Measurements from ENCODE around the gene PRR5L.

Gene PRR5L

GRCh38 chr11:36492724-36493304, 196.7 kb downstream of the PRR5L start:
- Histone ChIP-seq H3K36me3 (ENCODE audit: control insufficient read depth in 4 of 4, insufficient read depth in 4 of 4, low read length in 3 of 4) (peaks cover 29 to 66% (median 50%) of the 10 kb centered on the region in 4 experiments), H3K27me3 (replicated peaks in 2 of 5; ENCODE audit: control insufficient read depth in 4 of 5, insufficient read depth in 5 of 5, low read length in 4 of 5) (no peaks in the 10 kb centered on the region), H3K4me3 (ENCODE audit: control insufficient read depth in 1 of 7, extremely low read depth in 1 of 7, insufficient read depth in 4 of 7, low read depth in 2 of 7, low read length in 6 of 7) (no peak overlapping the region), H3K27ac (ENCODE audit: insufficient read depth in 1 of 2, low read depth in 1 of 2, low read length in 2 of 2, poor library complexity in 1 of 2, severe bottlenecking in 2 of 2) (no peak overlapping the region), H3K4me1 (ENCODE audit: control extremely low read depth in 1 of 4, control insufficient read depth in 4 of 4, insufficient read depth in 4 of 4, low read length in 3 of 4) (peaks cover 1 to 15% (median 9%) of the 10 kb centered on the region in 4 experiments), H3K9me3 (ENCODE audit: control extremely low read depth in 1 of 5, control insufficient read depth in 4 of 5, insufficient read depth in 2 of 5, low read depth in 1 of 5, low read length in 4 of 5) (no peaks in the 10 kb centered on the region)
- POLR2A ChIA-PET: no interaction called here
- CTCF ChIA-PET: interaction anchor here (0.6 to 5.3 kb wide), 29 partner anchors 8 to 226 kb away, joined by 3 to 53 read pairs (median 5); partner anchors contain the start of genes COMMD9 and PRR5L
- DNase-seq: peak; percentile 73 to 87 (median 80)

- Histone ChIP-seq H3K4me1 (ENCODE audit: control extremely low read depth in 1 of 4, control insufficient read depth in 4 of 4, insufficient read depth in 4 of 4, low read length in 3 of 4) (peaks cover 0 to 13% (median 4%) of the 10 kb centered on the region in 4 experiments), H3K9me3 (ENCODE audit: control extremely low read depth in 1 of 5, control insufficient read depth in 4 of 5, insufficient read depth in 2 of 5, low read depth in 1 of 5, low read length in 4 of 5) (no peaks in the 10 kb centered on the region), H3K27me3 (replicated peaks in 2 of 5; ENCODE audit: control insufficient read depth in 4 of 5, insufficient read depth in 5 of 5, low read length in 4 of 5) (no peaks in the 10 kb centered on the region), H3K27ac (ENCODE audit: insufficient read depth in 1 of 2, low read depth in 1 of 2, low read length in 2 of 2, poor library complexity in 1 of 2, severe bottlenecking in 2 of 2) (no peak overlapping the region), H3K36me3 (ENCODE audit: control insufficient read depth in 4 of 4, insufficient read depth in 4 of 4, low read length in 3 of 4) (peaks cover 29 to 71% (median 52%) of the 10 kb centered on the region in 4 experiments), H3K4me3 (ENCODE audit: control insufficient read depth in 1 of 7, extremely low read depth in 1 of 7, insufficient read depth in 4 of 7, low read depth in 2 of 7, low read length in 6 of 7) (no peak overlapping the region)
- no peak for DNase-seq
- POLR2A ChIA-PET: no interaction called here
- CTCF ChIA-PET: interaction anchor here (0.6 to 5.3 kb wide), 30 partner anchors 8 to 227 kb away, joined by 3 to 53 read pairs (median 5); partner anchors contain the start of genes COMMD9 and PRR5L
These were observed 197.2 kb downstream of the PRR5L start for GRCh38 chr11:36493332-36493731.

- Histone ChIP-seq H3K4me3 (ENCODE audit: control insufficient read depth in 1 of 7, extremely low read depth in 1 of 7, insufficient read depth in 4 of 7, low read depth in 2 of 7, low read length in 6 of 7) (no peak overlapping the region), H3K4me1 (ENCODE audit: control extremely low read depth in 1 of 4, control insufficient read depth in 4 of 4, insufficient read depth in 4 of 4, low read length in 3 of 4) (peaks cover 0 to 38% (median 11%) of the 10 kb centered on the region in 4 experiments), H3K27ac (ENCODE audit: insufficient read depth in 1 of 2, low read depth in 1 of 2, low read length in 2 of 2, poor library complexity in 1 of 2, severe bottlenecking in 2 of 2) (no peak overlapping the region), H3K27me3 (replicated peaks in 2 of 5; ENCODE audit: control insufficient read depth in 4 of 5, insufficient read depth in 5 of 5, low read length in 4 of 5) (no peaks in the 10 kb centered on the region), H3K36me3 (ENCODE audit: control insufficient read depth in 4 of 4, insufficient read depth in 4 of 4, low read length in 3 of 4) (peaks cover 11 to 49% (median 26%) of the 10 kb centered on the region in 4 experiments), H3K9me3 (ENCODE audit: control extremely low read depth in 1 of 5, control insufficient read depth in 4 of 5, insufficient read depth in 2 of 5, low read depth in 1 of 5, low read length in 4 of 5) (no peaks in the 10 kb centered on the region)
- ChIA-PET CTCF (interaction anchor here (0.7 to 2.3 kb wide), 7 partner anchors 10 to 207 kb away, joined by 3 to 18 read pairs (median 3); partner anchors contain the start of gene TRAF6), POLR2A (no interaction called here)
- no peak for DNase-seq
- no CpG with 5 or more reads among the region's 1 CpG for WGBS (ENCODE audit: insufficient coverage)
These were observed 202.6 kb downstream of the PRR5L start for GRCh38 chr11:36498721-36499120.

GRCh38 chr11:36499315-36499714, 203.2 kb downstream of the PRR5L start:
- Histone ChIP-seq H3K36me3 (ENCODE audit: control insufficient read depth in 4 of 4, insufficient read depth in 4 of 4, low read length in 3 of 4) (peaks cover 11 to 45% (median 22%) of the 10 kb centered on the region in 4 experiments), H3K4me1 (ENCODE audit: control extremely low read depth in 1 of 4, control insufficient read depth in 4 of 4, insufficient read depth in 4 of 4, low read length in 3 of 4) (peaks cover 0 to 38% (median 11%) of the 10 kb centered on the region in 4 experiments), H3K9me3 (ENCODE audit: control extremely low read depth in 1 of 5, control insufficient read depth in 4 of 5, insufficient read depth in 2 of 5, low read depth in 1 of 5, low read length in 4 of 5) (no peaks in the 10 kb centered on the region), H3K27ac (ENCODE audit: insufficient read depth in 1 of 2, low read depth in 1 of 2, low read length in 2 of 2, poor library complexity in 1 of 2, severe bottlenecking in 2 of 2) (peak overlapping the region in 1 of 2 experiments; percentile 46), H3K4me3 (ENCODE audit: control insufficient read depth in 1 of 7, extremely low read depth in 1 of 7, insufficient read depth in 4 of 7, low read depth in 2 of 7, low read length in 6 of 7) (no peak overlapping the region), H3K27me3 (replicated peaks in 2 of 5; ENCODE audit: control insufficient read depth in 4 of 5, insufficient read depth in 5 of 5, low read length in 4 of 5) (no peaks in the 10 kb centered on the region)
- ChIA-PET POLR2A (no interaction called here), CTCF (interaction anchor here (0.6 to 2.3 kb wide), 7 partner anchors 7 to 208 kb away, joined by 3 to 18 read pairs (median 3); partner anchors contain the start of gene TRAF6)
- WGBS (ENCODE audit: insufficient coverage): no CpG with 5 or more reads among the region's 4 CpGs
- DNase-seq: peak in 2 of 3 donors; percentile 64 to 72

- peaks cover 0 to 38% (median 11%) of the 10 kb centered on the region in 4 experiments for H3K4me1 ChIP-seq (ENCODE audit: control extremely low read depth in 1 of 4, control insufficient read depth in 4 of 4, insufficient read depth in 4 of 4, low read length in 3 of 4)
- peak in 2 of 3 donors; percentile 34 to 38 for DNase-seq
- ChIA-PET POLR2A (no interaction called here), CTCF (interaction anchor here (0.9 to 1.8 kb wide), 5 partner anchors 8 to 209 kb away, joined by 3 to 7 read pairs (median 3); no protein-coding TSS in a partner anchor)
- H3K27me3 ChIP-seq (replicated peaks in 2 of 5; ENCODE audit: control insufficient read depth in 4 of 5, insufficient read depth in 5 of 5, low read length in 4 of 5): no peaks in the 10 kb centered on the region
- no peaks in the 10 kb centered on the region for H3K9me3 ChIP-seq (ENCODE audit: control extremely low read depth in 1 of 5, control insufficient read depth in 4 of 5, insufficient read depth in 2 of 5, low read depth in 1 of 5, low read length in 4 of 5)
- no peak overlapping the region for H3K4me3 ChIP-seq (ENCODE audit: control insufficient read depth in 1 of 7, extremely low read depth in 1 of 7, insufficient read depth in 4 of 7, low read depth in 2 of 7, low read length in 6 of 7)
- peaks cover 9 to 37% (median 22%) of the 10 kb centered on the region in 4 experiments for H3K36me3 ChIP-seq (ENCODE audit: control insufficient read depth in 4 of 4, insufficient read depth in 4 of 4, low read length in 3 of 4)
- H3K27ac ChIP-seq (ENCODE audit: insufficient read depth in 1 of 2, low read depth in 1 of 2, low read length in 2 of 2, poor library complexity in 1 of 2, severe bottlenecking in 2 of 2): no peak overlapping the region
- no CpG with 5 or more reads among the region's 1 CpG for WGBS (ENCODE audit: insufficient coverage)
These were observed 204.2 kb downstream of the PRR5L start for GRCh38 chr11:36500315-36500721.

- Histone ChIP-seq H3K27me3 (replicated peaks in 2 of 5; ENCODE audit: control insufficient read depth in 4 of 5, insufficient read depth in 5 of 5, low read length in 4 of 5) (no peaks in the 10 kb centered on the region), H3K4me1 (ENCODE audit: control extremely low read depth in 1 of 4, control insufficient read depth in 4 of 4, insufficient read depth in 4 of 4, low read length in 3 of 4) (peaks cover 0 to 38% (median 11%) of the 10 kb centered on the region in 4 experiments), H3K36me3 (ENCODE audit: control insufficient read depth in 4 of 4, insufficient read depth in 4 of 4, low read length in 3 of 4) (peaks cover 7 to 33% (median 19%) of the 10 kb centered on the region in 4 experiments), H3K27ac (ENCODE audit: insufficient read depth in 1 of 2, low read depth in 1 of 2, low read length in 2 of 2, poor library complexity in 1 of 2, severe bottlenecking in 2 of 2) (no peak overlapping the region), H3K4me3 (ENCODE audit: control insufficient read depth in 1 of 7, extremely low read depth in 1 of 7, insufficient read depth in 4 of 7, low read depth in 2 of 7, low read length in 6 of 7) (no peak overlapping the region), H3K9me3 (ENCODE audit: control extremely low read depth in 1 of 5, control insufficient read depth in 4 of 5, insufficient read depth in 2 of 5, low read depth in 1 of 5, low read length in 4 of 5) (no peaks in the 10 kb centered on the region)
- DNase-seq: no peak
- 94% methylated on average over 5 of the region's 5 CpGs for WGBS (ENCODE audit: insufficient coverage)
- POLR2A ChIA-PET: no interaction called here
- CTCF ChIA-PET: interaction anchor here (1.2 to 1.8 kb wide), 7 partner anchors 8 to 210 kb away, joined by 3 to 11 read pairs (median 4); no protein-coding TSS in a partner anchor
These were observed 205.1 kb downstream of the PRR5L start for GRCh38 chr11:36501236-36501635.
